HG02870 (cell line): ENCODE measurements around the gene CHST14.
"Not testable (repeated sequence)": the region's sequence is repeated elsewhere in the genome, so short reads cannot be mapped to it uniquely, and the experiment has no call there.

Source experiments
- ATAC-seq: cut with Tn5 transposase; IDR thresholded peaks from one replicate; pipeline ENCODE4 v1.9.1; 2021; ENCODE audit warnings: mild to moderate bottlenecking, moderate library complexity; ENCODE audit not compliant: unreplicated experiment

The CHST14 gene

DNA sequence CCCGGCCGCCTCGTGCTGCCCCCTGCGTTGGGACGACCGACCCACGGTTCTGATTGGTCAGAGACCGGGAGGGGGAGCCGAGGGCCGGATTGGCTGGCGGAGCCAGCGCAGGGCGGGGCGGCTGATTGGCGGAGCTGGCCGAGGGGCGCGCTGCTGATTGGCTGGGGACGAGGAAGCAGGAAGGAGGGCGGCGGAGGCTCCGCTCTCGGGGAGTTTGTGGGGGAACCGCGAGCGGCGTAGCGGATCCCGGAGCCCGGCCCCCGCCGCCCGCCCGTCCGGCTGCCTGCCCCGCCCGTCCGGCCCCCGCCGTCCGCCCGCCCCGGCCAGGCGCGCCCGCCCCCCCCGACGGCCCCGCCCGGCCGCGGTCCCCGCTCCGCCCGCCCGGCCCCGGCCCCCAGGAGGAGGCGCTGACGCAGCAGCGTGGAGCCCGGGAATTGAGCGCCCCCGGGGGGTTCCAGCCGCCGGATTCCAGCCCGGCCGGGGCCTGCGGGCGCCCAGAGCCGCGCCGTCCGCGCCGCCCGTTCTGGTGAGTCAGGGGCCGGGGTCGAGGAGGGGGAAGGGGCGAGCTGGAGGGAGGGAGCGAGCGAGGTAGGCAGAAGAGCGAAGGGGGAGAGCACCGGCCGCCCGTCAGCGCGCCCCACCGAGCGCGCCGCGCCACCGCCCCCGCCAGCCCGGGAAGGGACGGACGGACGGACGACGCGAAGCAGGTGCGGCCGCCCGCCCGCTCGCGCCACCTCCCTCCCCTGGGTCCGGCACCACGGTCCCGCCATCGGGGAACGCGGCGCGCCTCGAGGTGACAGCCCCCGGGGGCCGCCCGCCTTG is 29.8 kb upstream of the CHST14 start, which contains the start of gene BAHD1:
Gene BAHD1, plus strand, starts transcription at position 211 of the 822 bp plus-strand sequence. CDS start 17,512 bp downstream, outside the sequence.
- peak; percentile 88 for ATAC-seq

DNA sequence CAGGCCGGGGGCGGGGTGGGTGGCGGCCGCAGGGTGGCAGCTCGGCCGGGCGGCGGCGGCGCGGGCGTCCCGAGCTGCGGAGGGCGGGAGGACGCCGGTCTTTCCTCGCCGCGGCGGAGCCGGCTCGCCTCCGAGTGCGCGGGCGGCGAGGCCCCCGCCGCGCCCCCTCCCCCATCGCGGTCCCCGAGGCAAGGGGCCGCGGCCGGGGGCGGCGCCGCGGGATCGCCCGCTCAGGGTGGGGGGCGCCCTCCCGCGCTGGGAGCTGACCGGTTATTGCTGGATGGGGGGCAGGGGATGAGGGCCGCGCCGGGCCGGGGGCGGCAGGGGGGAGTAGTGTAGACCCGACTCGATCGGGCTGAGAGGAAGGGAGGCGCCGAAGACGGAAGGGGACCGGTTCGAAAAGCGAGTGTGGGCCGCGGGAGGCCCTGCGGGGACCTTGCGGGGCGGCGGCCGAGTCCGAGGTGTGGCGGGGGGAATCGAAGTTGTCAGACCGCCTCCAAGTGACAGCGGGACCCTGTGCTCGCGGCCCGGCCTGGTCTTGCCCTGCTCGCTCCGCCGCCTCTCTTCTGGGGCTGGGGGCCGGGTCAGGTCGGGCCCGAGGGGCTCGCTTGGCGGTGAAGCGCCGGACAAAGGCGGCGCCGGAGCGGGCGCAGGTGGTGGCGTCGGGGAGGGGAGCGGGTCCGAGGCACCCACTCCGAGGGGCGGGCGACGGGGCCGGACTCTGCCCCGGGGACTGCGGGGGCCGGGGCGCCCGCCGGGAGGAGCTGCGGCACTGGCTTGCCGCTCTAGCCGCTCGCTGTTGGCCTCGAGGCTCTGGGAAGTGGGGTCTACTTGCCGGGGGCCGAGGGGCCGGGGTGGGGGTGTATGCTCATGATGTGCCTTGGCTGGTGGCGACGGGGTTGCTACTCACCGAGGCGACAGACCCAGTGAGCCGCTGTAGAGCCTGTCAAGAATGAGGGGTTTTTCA is 28.9 kb upstream of the CHST14 start:
- ATAC-seq = no peak

DNA sequence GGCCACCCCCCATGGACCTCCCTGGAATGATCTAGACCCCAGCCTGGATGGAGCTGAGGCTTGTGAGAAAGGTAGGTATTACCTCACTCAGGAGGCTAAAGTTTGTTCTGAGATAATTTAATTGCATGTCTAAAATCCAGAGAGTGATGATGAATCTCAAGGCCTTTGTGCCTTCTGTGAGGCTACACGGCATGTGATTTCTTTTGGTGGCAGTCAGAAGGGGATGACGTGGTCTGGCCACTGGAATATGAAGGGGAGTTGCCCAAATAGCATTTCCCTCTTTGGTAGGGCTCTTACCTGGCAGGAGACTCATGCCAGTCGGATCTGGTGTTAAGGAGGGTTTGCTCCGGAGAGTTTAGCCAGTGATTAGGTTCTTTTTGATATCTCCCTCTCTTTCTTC is 27.5 kb upstream of the CHST14 start:
- no peak for ATAC-seq

DNA sequence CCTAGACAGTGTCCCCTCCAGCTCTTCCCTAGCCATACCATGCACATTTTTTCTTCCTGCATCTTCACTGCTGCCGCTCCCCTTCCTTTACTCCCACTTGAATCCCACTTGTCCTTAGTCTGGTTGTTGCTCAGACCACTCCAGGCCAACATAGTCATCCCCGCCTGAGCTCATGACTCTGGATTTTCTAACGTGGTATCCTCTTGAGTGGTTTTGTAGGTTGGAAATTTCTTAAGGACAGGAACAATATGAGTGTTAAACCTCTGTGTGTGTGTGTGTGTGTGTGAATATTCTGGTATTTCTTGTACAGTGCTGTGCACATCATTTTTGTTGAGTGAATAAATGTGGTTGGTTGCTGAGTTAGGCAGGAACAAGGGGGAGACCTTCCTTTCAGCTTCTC is 26.9 kb upstream of the CHST14 start:
- ATAC-seq = no peak

DNA sequence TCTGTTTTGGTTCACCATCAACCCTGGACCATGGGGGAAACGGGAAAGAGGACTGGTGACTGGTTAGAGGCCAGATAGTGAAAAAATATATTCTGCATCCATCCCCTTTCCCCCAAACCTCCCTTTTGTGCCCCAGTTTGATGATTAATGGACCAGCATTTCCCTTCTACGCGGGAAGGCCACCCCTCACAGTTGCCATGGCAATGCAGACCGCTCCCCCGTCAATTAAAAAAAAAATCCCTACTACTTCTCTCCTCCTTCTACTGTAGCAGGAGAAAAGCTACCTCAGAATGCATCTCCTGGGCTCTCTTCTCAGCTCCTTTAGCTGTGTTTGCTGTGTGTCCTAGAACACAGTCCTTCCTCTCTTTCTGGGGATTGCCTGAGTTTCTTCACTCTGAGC is 26.0 kb upstream of the CHST14 start:
- ATAC-seq = no peak

DNA sequence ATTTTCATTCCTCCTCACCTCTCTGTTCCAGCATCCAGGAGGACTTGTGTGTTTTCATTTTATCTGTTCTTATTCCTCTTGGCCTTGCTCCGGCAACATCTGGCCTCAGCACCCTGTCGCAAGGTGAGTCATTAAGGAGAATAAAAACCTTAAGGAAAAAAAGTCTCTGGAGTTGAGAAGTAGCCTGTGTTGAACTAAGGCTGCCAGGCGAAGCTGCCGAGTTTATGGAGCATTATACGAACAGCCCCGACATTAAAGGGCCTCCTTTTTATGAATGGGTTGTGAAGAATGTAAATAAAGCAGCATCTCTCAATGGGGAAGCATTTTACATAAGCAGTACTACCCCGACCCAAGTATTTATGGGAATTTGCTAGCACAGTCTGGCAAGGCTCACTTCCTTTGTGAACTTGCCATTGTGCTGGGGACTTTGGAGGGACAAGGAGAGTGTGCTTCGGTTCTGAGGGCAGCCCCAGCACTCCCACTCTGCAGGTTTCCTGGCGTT is 25.3 kb upstream of the CHST14 start:
- ATAC-seq = no peak

DNA sequence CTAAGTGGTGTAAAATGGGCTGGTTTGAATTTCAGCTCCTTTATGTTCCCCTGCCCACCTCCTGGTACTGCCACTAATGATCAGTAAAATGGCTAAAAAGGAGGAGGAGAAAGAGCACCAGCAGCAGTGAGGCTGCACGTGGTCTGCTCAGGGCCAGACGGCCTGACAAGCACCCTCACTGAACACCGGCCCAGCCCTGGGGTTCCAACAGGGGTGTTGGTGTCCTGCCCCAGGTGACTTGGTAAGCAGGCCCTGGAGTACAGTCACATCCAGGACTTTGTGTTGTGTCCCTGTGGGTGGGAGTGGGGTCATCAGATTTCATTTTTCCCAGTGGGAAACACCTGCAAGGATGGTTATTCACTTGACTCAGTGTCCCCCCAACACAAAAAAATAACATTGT is 24.6 kb upstream of the CHST14 start:
- no peak for ATAC-seq

DNA sequence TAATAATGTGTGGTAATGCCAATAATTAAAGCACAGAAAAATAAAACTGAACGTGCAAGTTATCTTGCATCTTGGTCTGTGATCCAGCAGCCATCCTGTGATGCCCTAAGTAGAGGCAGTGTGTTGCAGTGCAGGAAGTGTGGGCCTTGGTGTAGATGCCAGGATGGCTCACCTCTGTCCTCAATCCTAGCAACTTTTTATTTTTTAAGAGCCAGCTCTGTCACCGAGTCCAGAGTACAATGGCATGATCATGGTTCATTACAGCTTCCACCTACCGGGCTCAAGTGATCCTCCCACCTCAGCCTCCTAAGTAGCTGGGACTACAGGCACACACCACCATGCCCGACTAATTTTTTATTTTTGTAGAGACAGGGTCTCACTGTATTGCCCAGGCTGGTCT is 22.4 kb upstream of the CHST14 start:
- no peak for ATAC-seq

DNA sequence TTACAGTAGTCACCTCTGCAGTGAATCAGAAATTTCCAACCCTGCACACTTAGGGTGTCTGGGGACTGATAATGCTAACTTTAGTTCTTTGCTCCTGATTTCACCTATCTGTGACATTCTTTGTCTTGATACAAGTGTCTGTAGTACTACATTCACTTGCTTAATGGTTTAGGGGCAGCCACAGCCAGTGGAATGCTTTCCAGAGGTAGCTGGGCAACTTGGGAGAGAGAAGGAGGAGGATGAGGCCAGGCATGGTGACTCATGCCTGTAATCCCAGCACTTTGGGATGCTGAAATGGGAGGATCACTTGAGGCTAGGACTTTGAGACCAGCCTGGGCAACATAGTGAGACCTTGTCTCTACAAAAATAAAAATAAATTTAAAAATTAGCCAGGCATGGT is 21.5 kb upstream of the CHST14 start:
- ATAC-seq = no peak

DNA sequence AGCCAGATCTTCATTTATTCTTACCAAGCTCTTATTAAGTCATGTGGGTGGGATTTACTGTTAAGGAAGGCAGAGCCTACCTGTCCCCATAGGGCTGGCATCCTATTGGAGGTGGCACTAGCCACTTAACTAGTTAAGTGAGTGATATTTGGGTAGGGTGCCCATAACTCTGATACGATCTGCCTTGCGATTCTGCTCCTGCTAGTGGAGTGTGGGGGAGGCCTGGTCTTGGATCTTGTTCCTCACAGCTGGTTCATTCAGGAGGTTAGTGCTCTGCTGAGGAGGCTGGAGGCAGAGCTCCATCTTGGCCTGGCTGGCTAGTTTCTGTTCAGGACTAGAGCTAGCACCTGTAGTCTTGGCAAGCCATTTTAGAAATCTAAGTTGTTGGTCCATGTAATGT is 20.7 kb upstream of the CHST14 start:
- no peak for ATAC-seq

DNA sequence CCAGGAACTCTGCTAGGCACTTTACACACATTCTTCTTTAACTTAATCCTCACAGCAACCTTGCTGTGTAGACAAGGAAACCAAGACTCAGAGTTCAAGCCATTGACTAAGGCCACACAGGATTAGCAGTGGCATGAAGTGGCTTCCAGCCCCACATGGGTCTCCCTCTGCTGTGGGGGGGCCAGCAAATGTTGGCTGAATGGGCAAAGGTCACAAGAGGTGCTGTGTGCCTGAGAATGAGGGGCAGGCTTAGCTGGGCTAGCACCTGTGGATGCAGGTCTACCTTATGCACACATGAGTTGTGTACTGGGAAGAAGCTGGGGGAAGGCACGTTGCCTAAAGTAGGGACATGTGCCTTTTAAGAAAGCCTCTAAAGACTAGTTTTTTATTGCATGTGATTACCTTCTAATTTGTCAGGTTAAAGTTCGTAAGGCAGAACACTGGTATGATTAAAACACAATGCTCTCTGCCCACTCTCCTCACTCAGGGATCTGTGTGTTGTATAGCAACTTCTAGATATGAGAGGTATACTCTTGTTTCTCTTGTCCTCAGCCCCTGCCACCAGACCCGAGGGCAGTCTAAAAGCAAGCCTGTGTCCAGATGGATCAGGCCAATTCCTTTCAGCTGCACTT is 19.1 kb upstream of the CHST14 start:
- ATAC-seq = no peak

DNA sequence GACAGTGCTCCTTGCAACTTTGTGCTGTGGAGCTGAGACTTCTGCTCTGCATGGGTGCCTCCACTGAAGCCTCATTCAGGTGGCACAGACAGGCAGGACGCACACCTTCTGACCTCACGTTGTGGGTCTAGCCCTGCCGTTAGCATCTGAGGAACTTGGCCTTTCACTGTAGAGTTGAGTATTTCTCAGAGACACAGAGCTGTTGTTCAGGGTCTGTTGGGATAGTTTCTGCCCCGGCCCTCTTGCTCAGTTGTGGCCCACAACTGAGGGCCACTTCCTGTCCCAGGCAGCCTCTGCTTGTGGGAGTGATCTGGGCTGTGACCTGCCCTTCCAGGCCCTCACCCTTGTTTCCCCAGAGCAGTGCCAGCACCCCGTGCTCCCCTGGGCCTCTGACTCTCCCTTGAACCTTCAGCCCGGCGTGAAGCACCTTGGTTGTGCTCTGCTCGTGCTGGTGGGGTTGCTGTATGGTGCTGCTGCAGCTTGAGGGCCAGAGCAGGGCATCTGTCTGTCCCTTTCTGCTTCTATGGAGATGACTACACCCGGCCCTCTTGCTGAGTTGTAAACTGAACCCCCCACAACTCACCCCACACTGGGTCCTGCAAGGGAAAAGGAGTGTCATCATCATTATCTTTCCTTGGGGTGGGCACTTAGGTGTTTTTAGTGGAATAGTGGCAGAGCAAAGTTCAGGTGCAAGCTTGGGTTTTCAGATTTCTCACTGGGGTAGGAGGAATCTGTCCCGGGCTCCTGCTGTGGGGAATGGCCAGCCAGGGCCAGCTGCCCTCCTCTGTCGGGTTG is 18.3 kb upstream of the CHST14 start:
- ATAC-seq = no peak

DNA sequence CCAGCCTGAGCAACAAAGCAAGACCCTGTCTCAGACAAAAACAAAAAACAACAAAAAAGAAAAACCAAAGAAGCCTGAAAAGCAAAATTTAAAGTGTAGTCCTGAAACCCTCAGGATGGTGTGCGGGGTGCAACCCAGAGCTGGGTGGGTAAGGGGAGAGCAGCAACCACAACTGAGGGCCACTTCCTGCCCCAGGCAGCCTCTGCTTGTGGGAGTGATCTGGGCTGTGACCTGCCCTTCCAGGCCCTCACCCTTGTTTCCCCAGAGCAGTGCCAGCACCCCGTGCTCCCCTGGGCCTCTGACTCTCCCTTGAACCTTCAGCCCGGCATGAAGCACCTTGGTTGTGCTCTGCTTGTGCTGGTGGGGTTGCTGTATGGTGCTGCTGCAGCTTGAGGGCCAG is 16.8 kb upstream of the CHST14 start:
- not testable (repeated sequence) for ATAC-seq

DNA sequence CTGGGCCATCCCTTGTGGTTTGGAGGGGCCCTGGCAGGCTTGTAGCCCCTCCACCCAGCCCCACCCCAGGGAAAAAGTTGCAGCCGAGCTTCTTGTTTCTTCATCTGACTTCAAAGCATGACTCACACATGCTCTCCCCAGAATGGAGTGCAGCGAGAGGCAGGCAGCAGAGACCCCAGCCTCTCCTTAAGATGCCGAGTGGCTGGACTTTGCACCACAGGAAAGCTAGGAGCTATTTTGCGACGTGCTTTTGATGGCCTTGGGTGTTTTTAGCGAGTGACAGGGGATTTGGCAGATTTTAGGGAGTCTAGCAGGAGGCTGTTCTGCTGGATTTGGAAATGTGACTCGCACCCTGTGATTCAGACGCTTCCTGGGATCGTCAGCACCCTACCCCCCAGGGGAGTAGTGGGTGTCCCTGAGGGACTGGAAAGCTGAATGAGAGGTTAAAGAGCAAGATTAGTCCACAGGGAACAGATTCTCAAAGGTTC is 15.8 kb upstream of the CHST14 start:
- ATAC-seq = no peak

DNA sequence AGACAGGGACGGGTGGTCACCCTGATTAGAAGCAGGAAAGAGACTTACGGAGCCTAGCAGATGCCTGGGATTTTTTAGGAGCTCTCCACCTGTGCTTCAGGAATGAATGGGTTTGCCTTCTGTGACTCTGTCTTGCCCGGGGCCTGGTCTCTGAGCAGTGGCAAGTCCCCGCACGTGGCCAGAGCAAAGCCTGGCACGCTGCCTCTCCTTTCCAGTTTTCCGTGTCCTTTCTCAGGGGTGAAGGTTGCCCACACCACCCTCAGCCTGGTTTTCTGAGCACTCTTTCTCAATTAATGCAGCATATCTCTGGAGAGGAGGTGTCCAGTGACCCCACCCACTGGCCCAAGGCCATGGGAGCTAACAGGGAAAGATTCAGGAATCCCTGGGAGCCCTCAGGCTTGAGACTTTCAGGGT is 14.5 kb upstream of the CHST14 start:
- ATAC-seq = no peak

DNA sequence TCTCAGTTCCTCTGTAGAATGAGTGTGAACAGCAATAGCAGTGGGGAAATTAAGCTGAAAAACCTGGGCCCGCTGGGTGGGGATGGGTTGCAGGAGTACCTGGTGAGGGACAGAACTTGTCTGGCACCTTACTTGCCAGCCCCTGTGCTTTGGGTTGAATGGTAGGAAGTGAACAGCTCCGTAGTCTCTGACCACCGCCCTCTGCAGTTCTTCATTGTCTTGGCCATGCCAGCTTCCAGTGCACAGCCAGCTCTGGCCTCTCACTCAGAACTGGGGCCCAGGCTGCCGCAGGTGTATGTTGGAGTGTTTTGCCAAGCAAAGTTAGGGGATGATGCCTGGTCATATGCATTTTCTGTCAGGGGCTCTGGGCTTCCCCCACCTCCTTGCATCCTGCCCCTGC is 14.0 kb upstream of the CHST14 start:
- no peak for ATAC-seq

DNA sequence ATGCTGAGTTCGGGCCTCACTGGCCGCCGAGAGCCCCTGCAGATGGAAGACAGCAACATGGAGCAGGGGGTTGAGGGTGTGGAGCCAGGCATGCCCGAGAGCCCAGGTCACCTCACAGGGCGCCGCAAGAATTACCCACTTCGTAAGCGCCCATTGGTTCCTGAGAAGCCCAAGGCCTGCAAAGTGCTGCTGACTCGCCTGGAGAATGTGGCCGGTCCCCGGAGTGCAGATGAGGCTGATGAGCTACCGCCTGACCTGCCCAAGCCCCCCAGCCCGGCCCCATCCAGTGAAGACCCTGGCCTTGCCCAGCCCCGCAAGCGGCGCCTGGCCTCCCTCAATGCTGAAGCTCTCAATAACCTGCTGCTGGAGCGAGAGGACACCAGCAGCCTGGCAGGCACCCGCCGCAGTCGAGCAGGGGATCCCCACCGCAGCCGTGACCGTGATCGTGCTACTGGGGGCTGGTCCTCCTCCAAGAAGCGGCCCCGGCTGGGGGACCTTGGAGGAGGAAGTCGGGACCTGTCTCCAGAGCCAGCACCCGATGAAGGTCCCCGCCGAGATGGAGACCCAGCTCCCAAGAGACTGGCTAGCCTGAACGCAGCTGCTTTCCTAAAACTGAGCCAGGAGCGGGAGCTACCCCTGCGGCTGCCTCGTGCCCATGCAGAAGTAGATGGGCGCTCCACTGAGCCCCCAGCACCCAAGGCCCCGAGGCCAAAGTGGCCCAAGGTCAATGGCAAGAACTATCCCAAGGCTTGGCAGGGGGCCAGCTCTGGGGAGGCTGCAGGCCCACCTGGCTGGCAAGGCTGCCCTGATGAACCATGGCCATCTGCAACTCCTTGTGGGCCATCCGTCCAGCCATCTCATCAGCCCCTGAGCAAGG is 12.1 kb upstream of the CHST14 start:
- no peak for ATAC-seq

DNA sequence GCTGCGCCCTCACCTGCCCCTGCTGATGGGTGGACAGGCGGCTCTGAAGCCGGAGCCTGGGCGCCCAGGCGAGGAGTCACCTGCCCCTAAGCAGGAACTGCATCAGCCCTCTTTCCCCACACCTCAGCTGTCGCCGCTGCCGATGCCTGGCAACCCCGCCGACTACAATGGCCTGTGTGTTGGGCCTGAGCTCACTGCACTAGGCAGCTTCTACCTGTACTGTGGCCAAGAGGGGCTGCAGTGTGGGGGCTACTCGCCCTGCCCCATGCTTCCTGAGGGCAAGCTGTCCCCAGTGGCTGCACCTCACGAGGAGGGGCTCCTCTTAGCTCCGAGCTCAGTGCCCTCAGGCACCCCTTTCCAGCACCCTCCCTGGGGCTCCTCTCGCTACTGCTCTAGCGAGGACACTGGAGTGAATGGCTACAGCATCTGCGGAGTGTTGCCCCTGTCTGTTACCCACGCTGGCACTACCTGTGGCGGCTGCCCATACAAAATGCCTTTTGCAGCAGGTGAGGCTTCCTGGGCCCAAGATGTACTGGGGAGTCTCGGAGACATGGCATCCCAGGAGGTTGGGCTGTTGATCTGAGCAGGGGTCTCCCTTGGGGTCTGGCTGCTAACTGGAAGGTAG is 11.3 kb upstream of the CHST14 start:
- ATAC-seq = no peak

DNA sequence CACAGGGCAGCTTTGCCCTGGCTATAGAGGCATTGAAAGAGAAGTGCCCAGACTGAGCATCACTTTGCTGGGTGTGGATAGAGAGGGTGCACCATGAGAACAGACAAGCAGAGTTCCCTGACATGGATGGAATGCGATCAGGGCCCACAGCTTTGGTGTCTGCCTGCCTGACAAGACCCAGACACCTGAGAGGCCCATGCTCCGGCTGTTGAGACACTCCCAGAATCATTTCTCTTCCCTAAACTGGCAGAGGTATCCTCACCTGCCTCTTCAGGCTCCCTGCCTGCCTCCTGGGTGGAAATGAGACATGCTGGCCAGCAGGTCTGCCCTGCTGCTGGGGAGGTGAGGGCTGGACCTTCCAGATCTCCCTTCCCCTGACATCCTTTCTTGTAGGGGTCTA is 10.4 kb upstream of the CHST14 start:
- ATAC-seq = no peak
